Body of pancreas (tissue), 4 donors: ENCODE data around the gene TFIP11. TPM values are rescaled to one million over a fixed set of nuclear protein-coding genes. Genes with fewer than 3 reads are reported as not detected.

Experiments used
- ATAC-seq: fragments of 150-250 bp; one replicate; pipeline ENCODE4 v1.9.1; 2016
- DNase-seq, 4 donors: peaks; one replicate each; pipeline ENCODE4 v3.0.0-alpha.2; 2019
- H3K27ac ChIP-seq, 4 donors: fragments of 200-600 bp; sonication (generic); 1 replicate in 3 of 4; 2 replicates in 1 of 4; pipeline versions ENCODE4 v1.5.1 to v1.6.1; 2016 to 2019; ENCODE audit warnings: mild to moderate bottlenecking in 1 of 4, mixed read lengths in 1 of 4, moderate library complexity in 1 of 4
- H3K27me3 ChIP-seq, 2 donors: fragments of 200-600 bp; sonication (generic); one replicate each; pipeline ENCODE4 v1.6.0; 2016; ENCODE audit warnings: mild to moderate bottlenecking in 1 of 2
- H3K36me3 ChIP-seq, 2 donors: fragments of 200-600 bp; sonication (generic); replicated peaks in 1 of 2; 2 replicates each; pipeline ENCODE4 v1.5.1; 2016; ENCODE audit warnings: low read depth in 2 of 2; ENCODE audit not compliant: insufficient read depth in 1 of 2
- H3K4me1 ChIP-seq: fragments of 200-600 bp; sonication (generic); one replicate; pipeline ENCODE4 v1.6.0; 2016
- H3K4me3 ChIP-seq, 2 donors: fragments of 200-600 bp; sonication (generic); 1 replicate in 1 of 2; 2 replicates in 1 of 2; pipeline ENCODE4 v1.5.1; 2016 to 2019
- H3K9me3 ChIP-seq, 3 donors: fragments of 200-600 bp; sonication (generic); 1 replicate in 2 of 3; 2 replicates in 1 of 3; pipeline ENCODE4 v1.5.1; 2016
- CTCF ChIP-seq, 7 experiments: fragments of 450-650 bp in 4 of 7; fragments of 200-600 bp in 3 of 7; sonication (generic) in 3 of 7; IDR thresholded peaks; one replicate each; pipeline ENCODE4 v1.5.1; 2016 to 2019; ENCODE audit warnings: antibody characterized with exemption in 7 of 7
- POLR2A ChIP-seq, 3 donors: fragments of 450-650 bp; IDR thresholded peaks; one replicate each; pipeline ENCODE4 v1.6.1; 2016; ENCODE audit warnings: antibody characterized with exemption in 3 of 3, mild to moderate bottlenecking in 2 of 3
- WGBS, 2 donors: methylation state at CpG; one replicate each; pipeline ENCODE4 v1.1.5; 2017; 5-methylcytosine and 5-hydroxymethylcytosine counted together
- intact Hi-C: fragments of 100-400 bp; cut with DNase I; formaldehyde crosslinking; loops from one replicate; pipeline ENCODE4 v1.15.1; 2023
- microRNA counts, 2 donors: library from miRNA; unstranded; fragments of <30 nt; microRNA quantifications; one replicate each; lab custom pipeline; 2017
- microRNA-seq, 2 donors: library from miRNA; unstranded; fragments of <30 nt; microRNA quantifications; one replicate each; pipeline ENCODE4, GENCODE V29; 2016; ENCODE audit warnings: borderline number of aligned reads in 2 of 2, borderline replicate concordance in 2 of 2
- small RNA-seq: library from RNA; depleted of rRNA; stranded (forward); fragments of <200 nt; gene quantifications from one replicate; pipeline ENCODE3, GENCODE V24; 2016
- total RNA-seq, 2 donors: library from RNA; depleted of rRNA; stranded (reverse); fragments of >200 nt; gene quantifications; one replicate each; pipeline ENCODE4 v1.1.0, GENCODE V29; 2016

TFIP11 gene
- total RNA-seq, 2 donors from 2014 or later = 26.2 to 32.3 TPM

GRCh38 chr22:26443901-26444690 lies 68.2 kb downstream of the TFIP11 start:
- DNase-seq = no peak
- Histone ChIP-seq H3K27me3 (no peaks in the 10 kb centered on the region), H3K36me3 (no peaks in the 10 kb centered on the region), H3K9me3 (no peaks in the 10 kb centered on the region), H3K4me3 (no peak overlapping the region), H3K27ac (no peak overlapping the region), H3K4me1 (no peaks in the 10 kb centered on the region)
- ATAC-seq = no peak
- 82 to 87% methylated on average over 15 to 16 of the region's 16 CpGs for WGBS, 2 donors
- intact Hi-C loops = no loop called here
- TF ChIP-seq POLR2A (IDR thresholded peaks at IDR 0.05) (no peak), CTCF (IDR thresholded peaks at IDR 0.05) (no peak)

- intact Hi-C loops = no loop called here
- no peak for TF ChIP-seq POLR2A (IDR thresholded peaks at IDR 0.05)
- no peak for TF ChIP-seq CTCF (IDR thresholded peaks at IDR 0.05)
- Histone ChIP-seq H3K4me3 (no peak overlapping the region), H3K36me3 (no peaks in the 10 kb centered on the region), H3K9me3 (no peaks in the 10 kb centered on the region), H3K27me3 (no peaks in the 10 kb centered on the region), H3K4me1 (peaks cover 4% of the 10 kb centered on the region), H3K27ac (no peak overlapping the region)
- ATAC-seq (no peak), DNase-seq (no peak)
- WGBS, 2 donors = 73 to 84% methylated on average over 4 of the region's 4 CpGs
Measured at GRCh38 chr22:26442086-26442756, 70.1 kb downstream of the TFIP11 start.

MicroRNAs within 50 kb of the gene (microRNA counts, 767-probe panel; counts per million panel counts)
- microRNA hsa-miR-548j (lab: Ali Mortazavi, UCI) = 0 to 736 counts per million in 2 donors

Small RNA genes within 50 kb of the gene (microRNA-seq; reads per million reads assigned to microRNA genes)
- 14.8 to 15.4 reads per million in 2 donors for gene MIR548J

Small RNA genes within 50 kb of the gene (small RNA-seq; reads per million reads assigned to genes)
- not detected for gene MIR548J

Other genes starting within 250 kb of the TFIP11 start
- 1 to 10 TPM in 1 of 2 donors, under 1 TPM in 1; 0.33 to 1.6 TPM for gene ASPHD2, start 83.2 kb downstream of the TFIP11 start, total RNA-seq
- gene HPS4, start 28.7 kb downstream of the TFIP11 start, total RNA-seq = 10 to 100 TPM; 28.3 to 42.5 TPM
- gene SRRD, start 28.6 kb downstream of the TFIP11 start, total RNA-seq = 1 to 10 TPM; 5.3 to 7.5 TPM
- gene TPST2, start 77.7 kb upstream of the TFIP11 start, total RNA-seq = 100 to 1,000 TPM; 547 to 586 TPM
- under 1 TPM in 1 of 2 donors, not detected in 1; 0.52 TPM for gene CRYBB1, start 105.6 kb upstream of the TFIP11 start, total RNA-seq
- not detected for gene CRYBA4, start 109.5 kb upstream of the TFIP11 start, total RNA-seq
- gene MIAT, start 145.1 kb upstream of the TFIP11 start, total RNA-seq = 1 to 10 TPM; 1.0 to 2.6 TPM